GM12874 (cell line): ENCODE measurements around the gene HIBCH.

Experiments used
- TF ChIP-seq, protein P1 (sequence below): IDR thresholded peaks from 2 replicates; pipeline ENCODE4 v1.5.1; 2011; ENCODE audit warnings: low read depth, mild to moderate bottlenecking, control low read depth, low read length, moderate library complexity; ENCODE audit not compliant: insufficient read depth

The HIBCH gene

GRCh38 chr2:190177249-190178040 is 142.2 kb downstream of the HIBCH start:
- TF ChIP-seq, protein P1, sequence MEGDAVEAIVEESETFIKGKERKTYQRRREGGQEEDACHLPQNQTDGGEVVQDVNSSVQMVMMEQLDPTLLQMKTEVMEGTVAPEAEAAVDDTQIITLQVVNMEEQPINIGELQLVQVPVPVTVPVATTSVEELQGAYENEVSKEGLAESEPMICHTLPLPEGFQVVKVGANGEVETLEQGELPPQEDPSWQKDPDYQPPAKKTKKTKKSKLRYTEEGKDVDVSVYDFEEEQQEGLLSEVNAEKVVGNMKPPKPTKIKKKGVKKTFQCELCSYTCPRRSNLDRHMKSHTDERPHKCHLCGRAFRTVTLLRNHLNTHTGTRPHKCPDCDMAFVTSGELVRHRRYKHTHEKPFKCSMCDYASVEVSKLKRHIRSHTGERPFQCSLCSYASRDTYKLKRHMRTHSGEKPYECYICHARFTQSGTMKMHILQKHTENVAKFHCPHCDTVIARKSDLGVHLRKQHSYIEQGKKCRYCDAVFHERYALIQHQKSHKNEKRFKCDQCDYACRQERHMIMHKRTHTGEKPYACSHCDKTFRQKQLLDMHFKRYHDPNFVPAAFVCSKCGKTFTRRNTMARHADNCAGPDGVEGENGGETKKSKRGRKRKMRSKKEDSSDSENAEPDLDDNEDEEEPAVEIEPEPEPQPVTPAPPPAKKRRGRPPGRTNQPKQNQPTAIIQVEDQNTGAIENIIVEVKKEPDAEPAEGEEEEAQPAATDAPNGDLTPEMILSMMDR, result no peak

DNA sequence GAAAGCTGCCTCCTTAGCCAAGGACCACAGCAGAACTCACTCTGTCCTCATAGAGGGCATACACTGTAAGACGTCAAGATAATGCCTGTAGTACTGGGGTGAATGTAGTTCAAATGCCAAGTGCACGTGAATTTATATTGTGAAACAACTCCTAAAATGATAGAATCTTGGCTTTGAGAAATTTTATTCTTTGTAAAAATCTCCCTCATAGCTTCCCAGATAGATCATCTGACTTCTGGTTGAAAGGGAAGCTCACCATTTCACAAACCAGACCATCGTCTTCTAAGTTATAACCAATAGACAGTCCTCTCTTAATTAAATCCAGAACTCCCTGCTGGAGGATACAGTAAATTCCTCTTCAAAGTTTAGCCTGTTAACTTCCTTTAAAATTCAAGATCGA is 146.2 kb downstream of the HIBCH start:
- TF ChIP-seq, protein P1, result no peak

- TF ChIP-seq, protein P1, result no peak
Measured at GRCh38 chr2:190170673-190171072, 149.0 kb downstream of the HIBCH start.

- TF ChIP-seq, protein P1, result no peak
Measured at GRCh38 chr2:190169221-190170072, 150.2 kb downstream of the HIBCH start.

DNA sequence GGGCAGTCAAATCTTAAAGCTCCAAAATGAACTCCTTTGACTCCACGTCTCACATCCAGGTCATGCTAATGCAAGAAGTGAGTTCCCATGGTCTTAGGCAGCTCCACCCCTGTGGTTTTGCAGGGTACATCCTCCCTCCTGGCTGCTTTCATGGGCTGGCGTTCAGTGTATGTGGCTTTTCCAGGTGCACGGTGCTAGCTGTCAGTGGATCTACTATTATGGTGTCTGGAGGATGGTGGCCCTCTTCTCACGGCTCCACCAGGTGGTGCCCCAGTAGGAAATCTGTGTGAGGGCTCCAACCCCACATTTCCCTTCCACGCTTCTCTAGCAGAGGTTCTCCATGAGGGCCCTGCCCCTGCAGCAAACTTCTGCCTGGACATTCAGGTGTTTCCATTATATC is 151.9 kb downstream of the HIBCH start:
- TF ChIP-seq, protein P1, result no peak

DNA sequence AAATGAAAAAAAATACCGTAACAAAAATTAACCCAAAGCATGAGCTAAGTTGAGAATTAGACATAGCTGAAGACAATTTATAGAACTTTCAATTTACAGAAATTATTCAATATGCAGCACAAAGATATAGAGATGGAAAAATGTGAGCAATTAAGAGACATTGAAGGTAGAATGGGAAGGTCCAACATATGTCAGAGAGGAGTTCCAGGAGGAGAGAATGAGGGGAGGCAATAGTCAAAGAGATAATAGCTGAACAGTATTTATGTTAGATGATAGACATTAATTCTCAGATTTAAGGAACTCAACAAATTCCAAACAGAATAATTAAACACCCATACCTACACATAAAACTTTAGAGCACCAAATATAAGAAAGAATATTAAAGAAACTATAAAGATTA is 154.1 kb downstream of the HIBCH start:
- TF ChIP-seq, protein P1, result no peak

DNA sequence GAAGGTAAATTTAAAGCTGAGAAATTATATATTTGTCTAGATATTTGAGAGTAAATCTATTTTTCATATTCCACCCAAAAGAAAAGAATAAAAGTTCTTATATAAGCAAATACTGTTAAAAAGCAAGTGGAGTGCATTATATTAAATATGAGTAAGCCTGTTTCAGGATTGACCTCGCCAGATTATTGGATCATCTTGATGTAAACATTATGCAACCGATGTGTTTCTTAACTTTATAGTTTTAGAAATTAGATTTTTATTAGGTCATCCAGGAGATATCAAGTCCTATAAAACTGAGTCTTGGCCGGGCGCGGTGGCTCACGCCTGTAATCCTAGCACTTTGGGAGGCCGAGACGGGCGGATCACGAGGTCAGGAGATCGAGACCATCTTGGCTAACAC is 156.8 kb downstream of the HIBCH start:
- TF ChIP-seq, protein P1, result no peak
